Measurements from ENCODE around the gene MCOLN3.

DNA sequence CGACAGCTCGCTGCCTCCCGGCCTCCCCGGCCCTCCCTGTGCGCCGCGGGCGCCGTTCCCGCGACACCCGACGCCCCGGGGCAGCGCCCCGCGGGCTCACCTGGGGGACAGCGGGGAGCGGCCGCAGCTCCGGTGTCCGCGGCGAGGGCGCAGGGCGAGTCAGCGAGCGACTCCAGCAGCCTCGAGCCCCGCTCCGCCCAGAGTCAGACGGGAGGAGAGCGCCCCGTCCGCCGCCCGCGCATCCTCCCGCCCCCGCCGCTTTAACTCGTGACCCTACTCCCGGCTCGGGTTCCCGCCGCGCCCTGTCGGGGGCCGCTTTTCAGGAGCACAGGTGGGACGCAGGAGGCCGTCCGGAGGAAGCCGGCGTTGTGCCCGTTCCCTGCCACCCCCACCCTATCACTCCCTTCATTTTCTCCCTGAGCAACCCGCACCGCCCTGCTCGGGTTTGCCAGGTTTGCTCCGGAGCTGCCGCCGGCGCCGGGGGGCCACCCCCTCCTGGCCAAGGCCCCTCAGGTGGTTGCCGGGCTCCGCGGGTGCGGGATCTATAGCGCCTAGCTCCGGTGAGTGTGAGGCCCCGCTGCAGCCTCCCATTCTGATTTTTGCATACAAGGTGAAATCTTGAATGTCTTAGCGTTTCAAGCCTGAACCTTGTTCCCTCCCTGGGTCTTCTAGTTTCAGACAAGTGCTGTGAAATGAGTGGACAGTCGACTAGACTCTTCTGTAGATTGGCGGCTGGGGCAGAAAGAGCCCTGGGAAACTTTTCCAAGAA, at the start of gene MCOLN3:
- TF ChIP-seq, protein P1, sequence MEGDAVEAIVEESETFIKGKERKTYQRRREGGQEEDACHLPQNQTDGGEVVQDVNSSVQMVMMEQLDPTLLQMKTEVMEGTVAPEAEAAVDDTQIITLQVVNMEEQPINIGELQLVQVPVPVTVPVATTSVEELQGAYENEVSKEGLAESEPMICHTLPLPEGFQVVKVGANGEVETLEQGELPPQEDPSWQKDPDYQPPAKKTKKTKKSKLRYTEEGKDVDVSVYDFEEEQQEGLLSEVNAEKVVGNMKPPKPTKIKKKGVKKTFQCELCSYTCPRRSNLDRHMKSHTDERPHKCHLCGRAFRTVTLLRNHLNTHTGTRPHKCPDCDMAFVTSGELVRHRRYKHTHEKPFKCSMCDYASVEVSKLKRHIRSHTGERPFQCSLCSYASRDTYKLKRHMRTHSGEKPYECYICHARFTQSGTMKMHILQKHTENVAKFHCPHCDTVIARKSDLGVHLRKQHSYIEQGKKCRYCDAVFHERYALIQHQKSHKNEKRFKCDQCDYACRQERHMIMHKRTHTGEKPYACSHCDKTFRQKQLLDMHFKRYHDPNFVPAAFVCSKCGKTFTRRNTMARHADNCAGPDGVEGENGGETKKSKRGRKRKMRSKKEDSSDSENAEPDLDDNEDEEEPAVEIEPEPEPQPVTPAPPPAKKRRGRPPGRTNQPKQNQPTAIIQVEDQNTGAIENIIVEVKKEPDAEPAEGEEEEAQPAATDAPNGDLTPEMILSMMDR (IDR thresholded peaks at IDR 0.05), result no peak
- no peak for TF ChIP-seq POLR2A (IDR thresholded peaks at IDR 0.05)

All from breast epithelium (tissue), 3 donors.